Left lobe of liver (tissue), 2 donors: ENCODE results near the gene TAX1BP3. TPM values are rescaled to one million over a fixed set of nuclear protein-coding genes. Genes with fewer than 3 reads are reported as not detected.

Experiments
- ATAC-seq: fragments of 200-7000 bp; cut with Tn5 transposase; one replicate; pipeline ENCODE4 v1.9.1; 2020; ENCODE audit warnings: mild to moderate bottlenecking, moderate library complexity
- DNase-seq: peaks from one replicate; pipeline ENCODE4 v3.0.0-alpha.2; 2020; ENCODE audit warnings: low spot score
- total RNA-seq: library from RNA; stranded (reverse); gene quantifications from one replicate; pipeline ENCODE4 v1.2.1, GENCODE V29; 2021
- donor health status: DM: no; HTN: no; CAD: no; lungs with moderate emphysema.
- donor health status: DM: no; HTN: yes; CAD: no.

The TAX1BP3 gene
- total RNA-seq, 1 donor from 2014 or later = 12.4 TPM

GRCh38 chr17:3689262-3690093, 21.1 kb upstream of the TAX1BP3 start:
- DNase-seq (no peak), ATAC-seq (peak; percentile 19)

DNA sequence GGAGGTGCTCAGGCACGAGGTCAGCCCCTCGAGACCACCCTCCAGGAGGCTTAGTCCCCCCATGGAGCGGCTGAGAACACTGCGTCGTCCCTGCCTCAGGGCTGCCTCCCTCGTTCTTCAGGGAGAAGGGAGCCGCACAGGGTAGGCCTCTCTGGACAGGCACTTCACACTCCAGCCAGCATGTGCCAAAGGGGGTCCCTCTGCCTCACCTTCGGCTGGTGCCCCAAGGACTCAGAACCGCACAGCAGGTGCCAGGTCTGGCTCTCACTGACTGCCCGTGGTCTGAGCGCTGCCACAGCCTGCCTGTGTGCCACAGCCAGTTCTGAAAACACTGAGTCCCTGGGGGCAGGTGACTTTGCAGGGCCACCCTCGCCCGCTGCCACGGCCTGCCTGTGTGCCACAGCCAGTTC, 20.5 kb upstream of the TAX1BP3 start:
- peak; percentile 19 for ATAC-seq
- no peak for DNase-seq

DNA sequence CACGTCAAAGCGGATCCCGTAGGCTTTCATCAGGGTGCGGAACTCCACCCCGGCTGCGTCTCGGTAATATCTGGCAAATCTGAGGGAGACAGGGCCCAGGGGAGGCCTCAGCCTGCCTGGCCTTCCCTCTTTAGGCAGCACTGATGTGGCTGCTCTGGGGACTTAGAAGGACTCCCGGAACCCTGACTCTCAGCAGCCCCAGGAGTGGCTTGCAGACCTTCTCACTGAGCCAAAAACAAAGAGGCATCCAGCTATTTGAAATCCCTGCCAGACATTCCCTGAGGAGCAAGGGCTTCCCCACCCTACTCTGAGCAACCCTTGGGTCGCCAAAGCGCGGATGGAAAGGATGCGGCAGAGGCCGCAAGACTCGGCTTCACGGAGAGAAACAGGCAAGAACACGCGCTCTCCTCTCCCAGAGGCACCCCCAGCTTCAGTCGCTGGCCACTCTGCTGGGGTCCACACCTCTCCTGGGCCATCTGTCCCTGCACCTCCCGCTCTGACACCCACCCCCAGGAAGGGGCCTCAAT, 19.7 kb upstream of the TAX1BP3 start:
- peak; percentile 11 for ATAC-seq
- no peak for DNase-seq

- DNase-seq (no peak), ATAC-seq (no peak)
These were observed 16.8 kb upstream of the TAX1BP3 start for GRCh38 chr17:3685174-3685573.

DNA sequence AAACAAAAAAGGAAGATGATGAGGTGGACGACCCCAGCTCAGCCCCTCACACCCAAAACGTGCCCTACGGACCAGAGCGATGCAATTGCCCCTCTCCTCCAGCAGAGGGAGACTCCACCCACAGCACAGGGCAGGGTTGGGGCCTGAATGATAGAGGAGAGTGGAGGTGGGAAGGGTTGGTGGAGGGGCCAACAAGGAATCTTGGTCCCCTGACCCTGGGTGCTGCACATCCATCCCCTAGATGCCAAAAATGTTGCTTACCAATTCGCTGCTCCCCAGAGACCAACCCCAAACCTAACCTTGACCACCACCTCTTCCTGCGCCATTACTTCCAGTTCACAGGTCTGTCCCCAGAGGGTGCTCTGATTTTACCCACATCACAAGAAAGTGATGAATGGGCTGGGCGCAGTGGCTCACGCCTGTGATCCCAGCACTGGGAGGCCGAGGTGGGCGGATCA, 14.7 kb upstream of the TAX1BP3 start:
- no peak for DNase-seq
- ATAC-seq = peak; percentile 91

GRCh38 chr17:3682033-3682432, 13.7 kb upstream of the TAX1BP3 start:
- no peak for DNase-seq

GRCh38 chr17:3681565-3681964, 13.2 kb upstream of the TAX1BP3 start:
- ATAC-seq = no peak
- no peak for DNase-seq

More at GRCh38 chr17:3682033-3682432, 13.7 kb upstream of the TAX1BP3 start:
- ATAC-seq = no peak

GRCh38 chr17:3681057-3681456, 12.7 kb upstream of the TAX1BP3 start:
- DNase-seq (no peak), ATAC-seq (no peak)

DNA sequence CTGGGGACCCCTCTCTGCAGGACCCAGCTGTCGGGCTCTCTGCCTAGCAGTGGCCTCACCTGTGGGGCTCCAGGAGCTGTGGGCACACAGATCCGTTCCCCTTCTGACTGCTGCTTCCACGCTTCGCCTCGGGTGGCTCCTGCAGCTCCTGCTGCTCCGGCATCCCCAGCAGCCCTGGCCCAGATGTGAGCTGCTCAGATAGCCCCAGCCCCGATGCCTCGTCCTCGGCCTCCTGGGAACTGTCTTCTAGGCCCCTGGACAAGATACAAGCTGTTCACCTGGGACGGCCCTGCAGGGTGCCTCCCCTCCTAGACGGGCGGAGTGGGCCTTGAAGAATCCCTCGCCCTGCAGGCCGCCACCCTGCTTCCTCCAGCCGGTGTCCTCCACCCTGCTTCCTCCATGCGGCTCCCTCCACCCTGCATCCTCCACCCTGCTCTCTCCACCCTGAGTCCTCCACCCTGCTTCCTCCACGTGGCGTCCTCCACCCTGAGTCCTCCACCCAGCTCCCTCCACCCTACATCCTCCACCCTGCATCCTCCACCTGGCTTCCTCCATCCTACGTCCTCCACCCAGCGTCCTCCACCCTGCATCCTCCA, 11.3 kb upstream of the TAX1BP3 start:
- ATAC-seq = no peak
- no peak for DNase-seq

DNA sequence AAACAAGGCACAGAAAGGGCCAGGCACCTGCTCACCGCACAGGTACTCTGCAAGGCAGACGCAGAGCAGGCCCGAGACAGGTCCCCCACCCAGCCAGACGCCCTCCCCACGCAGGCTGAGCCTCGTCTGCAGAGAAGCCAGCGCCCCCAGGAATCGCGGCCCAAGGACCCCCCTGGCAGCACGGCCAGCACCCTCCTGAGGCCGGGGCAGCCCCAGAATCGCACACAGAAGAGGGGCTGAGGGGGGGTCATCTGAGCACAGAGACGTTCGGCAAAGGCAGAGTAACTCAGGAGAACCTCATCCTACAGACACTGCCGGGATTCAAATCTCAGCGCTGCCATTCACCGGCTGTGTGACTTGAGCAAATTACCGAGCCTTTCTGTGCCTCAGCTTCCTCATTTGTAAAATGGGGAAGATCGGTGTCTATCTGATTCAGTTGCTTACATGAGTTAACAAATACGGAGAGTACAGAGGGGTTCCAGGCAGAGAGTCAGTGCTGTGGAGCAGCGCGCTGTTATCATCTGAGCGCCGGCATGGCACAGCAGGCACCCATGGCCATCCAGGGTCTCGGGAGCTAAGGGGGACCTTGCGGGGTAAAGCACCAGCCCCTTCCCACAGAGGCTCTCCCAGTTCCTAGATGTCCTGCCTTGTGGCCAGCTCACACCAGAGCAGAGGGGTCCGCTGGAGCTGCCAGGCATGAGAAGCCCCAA, 10.6 kb upstream of the TAX1BP3 start:
- ATAC-seq = no peak
- no peak for DNase-seq

DNA sequence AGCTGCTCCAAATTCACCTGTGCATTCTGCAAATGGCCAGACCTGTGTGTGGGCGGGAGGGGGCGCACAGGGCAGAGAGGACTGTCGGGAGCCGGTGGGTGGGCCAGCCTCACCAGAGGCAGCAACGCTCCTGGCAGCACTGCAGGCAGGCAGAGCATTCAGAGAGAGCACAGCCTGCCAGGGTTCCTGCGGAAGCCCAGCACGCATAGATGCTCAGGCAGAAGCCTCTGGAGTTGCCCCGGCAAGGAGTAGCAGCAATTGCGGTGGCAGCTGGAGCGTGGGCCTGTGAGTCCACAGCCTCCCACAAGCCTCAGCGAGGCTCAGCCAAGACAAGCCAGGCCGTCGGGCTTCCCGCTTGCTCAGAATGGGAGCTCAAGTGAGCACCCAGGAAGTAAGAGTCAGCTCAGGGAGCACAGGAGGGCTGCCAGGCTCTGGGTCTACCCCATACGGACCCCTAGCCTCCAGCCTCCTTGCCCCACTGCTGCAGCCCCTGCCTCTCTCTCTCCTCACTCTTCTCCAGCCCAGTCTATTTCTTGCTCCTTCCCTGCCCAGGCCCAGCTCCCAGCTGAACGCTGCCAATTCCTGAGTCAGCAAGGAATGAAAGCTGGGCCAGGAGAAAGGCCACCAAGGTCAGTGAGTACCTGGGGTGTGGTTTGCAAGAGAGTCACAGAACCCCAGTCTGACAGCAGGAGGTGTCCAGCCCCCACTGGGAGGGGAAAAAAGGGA, 9.9 kb upstream of the TAX1BP3 start:
- ATAC-seq (no peak), DNase-seq (no peak)

DNA sequence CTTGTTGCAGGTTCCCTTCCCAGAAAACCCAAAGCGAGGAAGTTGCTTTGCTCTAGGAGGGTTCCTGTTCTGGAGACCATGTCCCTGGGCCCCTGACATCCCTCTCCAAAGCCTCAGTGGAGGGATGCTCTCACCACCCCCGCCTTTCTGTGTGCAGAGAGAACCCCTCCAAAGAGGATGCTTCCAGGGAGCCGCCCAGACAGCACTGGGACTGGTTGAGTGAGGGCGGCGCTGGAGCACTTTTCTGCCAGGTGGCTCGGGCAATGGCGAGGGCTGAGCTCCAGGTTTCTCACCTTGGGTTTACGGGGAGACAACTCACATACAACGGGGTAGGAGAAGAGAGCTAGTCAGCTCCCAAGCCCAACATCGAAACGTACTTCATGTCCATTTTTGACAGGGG, 7.5 kb upstream of the TAX1BP3 start:
- DNase-seq (no peak), ATAC-seq (no peak)

- DNase-seq (no peak), ATAC-seq (no peak)
These were observed 4.2 kb upstream of the TAX1BP3 start for GRCh38 chr17:3672571-3672970.

- no peak for DNase-seq
- no peak for ATAC-seq
These were observed 1.2 kb upstream of the TAX1BP3 start for GRCh38 chr17:3669548-3669947.

DNA sequence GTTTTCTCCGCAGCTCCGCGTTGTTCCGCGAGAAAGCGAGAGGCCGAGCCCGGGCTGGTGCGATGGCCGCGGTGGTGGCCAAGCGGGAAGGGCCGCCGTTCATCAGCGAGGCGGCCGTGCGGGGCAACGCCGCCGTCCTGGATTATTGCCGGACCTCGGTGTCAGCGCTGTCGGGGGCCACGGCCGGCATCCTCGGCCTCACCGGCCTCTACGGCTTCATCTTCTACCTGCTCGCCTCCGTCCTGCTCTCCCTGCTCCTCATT, 638 bp upstream of the TAX1BP3 start:
- DNase-seq = no peak

GRCh38 chr17:3667366-3668278, 756 bp downstream of the TAX1BP3 start:
- ATAC-seq = peak; percentile 65
- peak; percentile 82 for DNase-seq

More for the DNA sequence above, 638 bp upstream of the TAX1BP3 start:
- ATAC-seq = no peak

DNA sequence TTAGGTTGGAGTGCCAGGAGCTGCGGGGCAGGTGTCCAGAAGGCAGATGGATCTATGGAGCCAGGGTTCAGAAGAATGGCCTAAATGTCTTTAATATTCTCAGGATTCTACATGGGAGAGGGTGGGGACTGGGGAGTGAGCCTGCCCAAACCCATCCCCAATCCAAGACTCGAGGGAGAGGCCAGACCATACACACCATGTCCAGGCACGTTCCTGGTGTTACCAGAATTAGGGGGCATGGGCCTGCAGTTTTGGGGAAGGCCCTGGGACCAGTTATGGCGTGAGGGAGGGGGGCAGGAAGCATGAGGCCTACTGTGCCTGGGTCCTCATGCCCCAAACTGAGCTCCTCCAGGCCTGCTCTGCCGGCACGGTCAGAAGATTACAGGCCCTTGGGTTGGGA, 1.9 kb downstream of the TAX1BP3 start:
- DNase-seq (no peak), ATAC-seq (no peak)

DNA sequence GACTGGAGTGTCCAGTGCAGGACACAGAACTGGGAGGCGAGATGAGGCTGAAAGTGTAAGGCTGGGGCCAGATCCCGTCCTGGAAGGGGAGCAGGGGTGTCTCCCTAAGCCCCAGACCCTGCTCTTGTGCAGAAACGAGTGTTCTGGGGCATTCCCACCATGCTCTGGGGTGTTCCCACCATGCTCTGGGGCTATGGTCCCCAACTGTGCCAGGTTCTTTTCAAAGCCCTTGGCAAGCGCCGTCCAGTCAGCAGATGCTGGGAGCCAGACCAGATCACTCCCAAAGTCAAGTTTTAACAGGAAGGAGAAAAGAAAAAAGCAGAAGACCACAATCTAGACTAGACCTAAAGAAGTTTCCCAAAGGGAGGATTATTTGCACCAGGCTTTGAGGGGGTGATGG, 2.5 kb downstream of the TAX1BP3 start:
- no peak for ATAC-seq
- no peak for DNase-seq

DNA sequence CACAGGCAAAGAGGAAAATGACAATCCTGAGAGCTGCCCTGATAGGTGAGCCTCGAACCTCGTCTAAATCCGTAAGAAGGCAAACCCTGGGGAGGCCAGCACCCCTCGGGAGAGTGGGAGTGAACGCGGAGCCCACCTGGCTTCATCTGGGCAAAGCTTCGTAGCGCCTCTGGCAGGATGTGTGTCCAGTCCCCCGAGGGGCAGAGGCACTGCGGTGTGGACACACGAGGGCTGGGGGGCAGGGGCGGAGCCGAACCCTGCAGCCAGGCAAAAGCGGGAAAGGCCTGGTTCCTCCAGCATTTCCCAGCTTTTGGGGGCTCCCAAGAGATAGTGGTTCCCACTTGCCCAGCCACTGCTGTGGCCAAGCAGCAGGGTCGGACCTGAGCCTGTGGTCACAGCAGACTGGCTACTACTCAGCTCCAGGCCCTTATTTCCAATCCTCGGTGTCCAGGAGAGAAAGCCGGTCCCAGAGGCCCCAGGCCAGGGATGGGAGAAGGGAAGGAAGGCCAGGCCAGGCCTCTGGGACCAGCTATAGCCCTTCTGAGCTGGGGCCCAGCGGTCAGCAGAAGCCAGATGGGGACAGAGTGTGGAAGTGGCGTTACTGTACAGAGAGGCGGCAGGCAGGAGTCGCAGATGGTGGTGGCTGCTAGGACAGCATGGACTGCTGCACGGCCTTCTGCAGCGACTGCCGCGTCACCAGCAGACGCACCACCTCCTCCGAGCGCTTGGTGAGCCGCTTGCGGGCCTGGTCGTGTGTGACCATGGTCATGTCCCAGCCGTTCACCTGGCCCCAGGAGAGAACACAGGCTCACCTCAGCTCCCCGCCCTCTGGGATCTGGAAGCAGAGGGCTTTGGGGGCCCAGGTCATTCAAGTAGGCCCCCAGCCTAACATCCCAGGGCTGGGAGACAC, 5.0 kb downstream of the TAX1BP3 start:
- ATAC-seq = no peak
- no peak for DNase-seq
